CD4-positive, alpha-beta T cell treated with Interleukin-15 for 4 hours (primary cell): ENCODE results near the gene NUBPL.

ENCODE experiments used
- DNase-seq: peaks from one replicate; pipeline ENCODE4 v3.0.0-alpha.2; 2020; ENCODE audit warnings: low spot score

The NUBPL gene

GRCh38 chr14:31561155-31561846 is at the start of gene NUBPL:
Gene NUBPL, plus strand, starts transcription at chr14:31561404. Its CDS starts 36 bp downstream, at chr14:31561440.
- DNase-seq = peak; percentile 96

DNA sequence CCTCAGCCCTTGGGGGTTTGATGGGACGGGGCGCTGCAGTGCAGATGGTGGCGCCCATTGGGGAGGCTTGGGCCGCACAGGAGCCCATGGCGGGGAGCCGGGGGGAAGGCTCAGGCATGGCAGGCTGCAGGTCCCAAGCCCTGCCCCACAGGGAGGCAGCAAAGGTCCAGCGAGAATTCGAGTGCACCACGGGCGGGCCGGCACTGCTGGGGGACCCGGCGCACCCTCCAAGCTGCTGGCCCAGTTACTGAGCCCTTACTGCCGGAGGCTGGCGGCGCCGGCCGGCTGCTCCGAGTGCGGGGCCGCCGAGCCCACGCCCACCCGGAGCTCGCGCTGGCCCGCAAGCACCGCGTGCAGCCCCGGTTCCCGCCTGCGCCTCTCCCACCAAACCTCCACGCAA is 34.1 kb upstream of the NUBPL start:
- no peak for DNase-seq

- no peak for DNase-seq
Observed at GRCh38 chr14:31527546-31527945, 33.7 kb upstream of the NUBPL start.

GRCh38 chr14:31529053-31529452 is 32.2 kb upstream of the NUBPL start:
- no peak for DNase-seq

DNA sequence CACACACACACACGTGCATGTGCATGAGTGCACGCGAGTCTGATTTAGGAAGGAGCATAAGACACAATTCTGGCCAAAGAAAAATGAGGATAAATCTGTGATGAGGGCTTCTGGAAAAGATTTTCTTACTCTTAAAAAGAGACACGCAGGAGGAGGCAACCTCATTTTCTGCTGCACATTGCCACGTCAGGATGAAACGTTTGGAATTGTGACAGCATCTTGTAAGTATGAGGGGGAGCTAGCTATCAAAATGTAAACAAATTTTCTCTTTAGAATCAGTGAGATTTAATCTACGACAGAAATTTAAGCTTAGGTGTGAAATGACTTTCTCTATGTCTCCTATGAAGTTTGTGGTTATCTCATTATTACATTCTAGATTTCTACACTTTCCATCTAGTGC is 31.1 kb upstream of the NUBPL start:
- no peak for DNase-seq

DNA sequence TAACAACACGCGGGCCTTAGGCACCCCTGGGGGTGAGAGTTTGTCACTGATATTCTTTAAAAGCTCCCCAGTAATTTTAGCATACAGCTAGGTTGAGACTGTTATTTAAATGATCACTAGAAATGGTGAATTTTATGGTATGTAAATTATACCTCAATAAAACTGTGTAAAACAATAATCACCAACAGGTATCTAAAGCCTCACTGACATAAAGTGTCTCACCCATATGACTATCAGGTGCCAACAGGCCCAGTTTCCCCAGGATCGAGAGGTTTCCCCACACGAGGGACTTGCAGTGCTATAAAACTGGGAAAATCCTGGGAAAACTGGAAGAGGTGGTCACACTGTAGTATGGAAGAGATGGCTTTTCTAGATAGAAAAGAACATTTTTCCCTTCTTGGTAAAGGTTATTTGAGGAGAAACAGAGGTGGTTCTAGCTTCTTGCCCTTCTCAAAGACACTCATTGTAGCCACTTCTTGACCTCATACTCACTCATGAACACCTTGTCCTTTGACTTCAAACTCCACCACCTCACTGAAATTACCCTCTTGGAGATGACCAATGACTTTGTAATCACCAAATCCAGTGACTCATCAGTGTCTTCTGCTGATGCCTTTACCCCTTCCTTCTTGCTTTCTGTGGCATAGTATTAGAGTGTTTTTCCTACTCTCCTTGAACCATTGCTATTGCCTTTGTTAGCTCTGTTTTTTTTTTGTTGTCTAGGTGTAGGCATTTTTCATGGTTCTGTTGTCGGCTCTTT is 24.8 kb upstream of the NUBPL start:
- no peak for DNase-seq

- DNase-seq = no peak
Observed at GRCh38 chr14:31541702-31542101, 19.5 kb upstream of the NUBPL start.

- no peak for DNase-seq
Observed at GRCh38 chr14:31543969-31544799, 17.0 kb upstream of the NUBPL start.

GRCh38 chr14:31544816-31545215 is 16.4 kb upstream of the NUBPL start:
- DNase-seq = no peak

GRCh38 chr14:31545328-31545727 is 15.9 kb upstream of the NUBPL start:
- no peak for DNase-seq

DNA sequence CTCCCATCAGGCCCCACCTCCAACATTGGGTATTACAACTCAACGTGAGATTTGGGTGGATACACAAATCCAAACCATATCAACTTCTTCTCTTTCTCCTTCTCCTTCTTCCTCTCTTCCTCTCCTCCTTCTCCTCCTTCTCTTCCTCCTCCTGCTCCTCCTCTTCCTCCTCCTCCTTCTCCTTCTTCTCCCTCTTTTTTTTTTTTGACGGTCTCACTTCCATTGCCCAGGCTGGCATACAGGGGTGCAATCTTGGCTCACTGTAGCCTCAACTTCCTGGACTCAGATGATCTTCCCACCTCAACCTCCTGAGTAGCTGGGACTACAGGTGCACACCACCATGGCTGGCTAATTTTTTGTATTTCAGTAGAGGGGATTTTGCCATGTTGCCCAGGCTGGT is 11.4 kb upstream of the NUBPL start:
- DNase-seq = no peak

DNA sequence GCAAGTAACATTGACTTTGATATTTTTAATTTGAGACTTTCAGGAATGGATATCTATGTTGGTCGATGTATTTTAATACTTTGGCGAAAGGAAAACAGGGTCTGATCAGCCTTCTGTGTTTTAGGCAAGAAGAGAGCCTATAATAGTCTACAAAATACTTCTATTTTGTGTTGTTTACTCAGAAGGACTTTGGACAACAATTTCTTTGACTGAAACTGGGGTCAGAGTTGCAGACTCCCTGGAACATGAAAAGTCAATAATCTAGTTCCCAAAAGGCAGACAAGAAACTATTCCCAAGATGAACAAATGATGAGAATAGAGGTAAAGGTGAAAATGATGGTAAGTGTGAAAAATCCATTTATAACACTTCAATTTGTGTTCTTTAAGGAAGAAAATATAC is 10.6 kb upstream of the NUBPL start:
- DNase-seq = no peak

DNA sequence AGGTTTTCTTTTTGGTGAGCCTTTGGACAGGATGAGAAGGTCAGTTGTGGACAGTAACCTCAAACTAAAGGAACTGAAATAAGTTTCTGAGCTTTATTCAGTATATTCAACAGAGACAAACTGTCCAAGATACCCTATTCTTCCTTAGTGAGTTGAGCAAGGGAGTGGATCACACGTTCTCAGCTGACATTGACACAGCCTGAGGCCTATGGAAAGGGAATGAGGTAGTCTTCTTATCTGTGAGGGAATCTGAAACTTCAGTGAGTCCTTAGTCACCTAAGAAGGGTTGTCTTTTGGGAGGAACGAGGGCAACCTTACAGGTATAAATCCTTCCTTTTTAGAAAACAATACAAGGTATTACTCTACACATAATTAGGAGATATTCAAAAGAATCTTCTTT is 5.0 kb upstream of the NUBPL start:
- no peak for DNase-seq

DNA sequence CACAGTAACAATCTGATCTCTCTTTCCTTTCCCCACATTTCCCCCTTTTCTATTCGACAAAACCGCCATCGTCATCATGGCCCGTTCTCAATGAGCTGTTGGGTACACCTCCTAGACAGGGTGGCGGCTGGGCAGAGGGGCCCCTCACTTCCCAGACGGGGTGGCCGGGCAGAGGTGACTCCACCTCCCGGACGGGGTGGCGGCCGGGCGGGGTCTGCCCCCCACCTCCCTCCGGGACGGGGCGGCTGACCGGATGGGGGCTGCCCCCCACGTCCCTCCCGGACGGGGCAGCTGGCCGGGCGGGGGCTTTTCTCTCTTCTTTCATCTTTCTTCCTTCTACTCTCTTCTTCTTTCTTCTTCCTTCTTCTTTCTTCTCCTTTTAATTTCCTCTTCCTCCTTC is 1.3 kb upstream of the NUBPL start:
- no peak for DNase-seq

GRCh38 chr14:31560759-31561154 is 447 bp upstream of the NUBPL start:
- no peak for DNase-seq

GRCh38 chr14:31564194-31564593 is 3.0 kb downstream of the NUBPL start:
- DNase-seq = no peak

DNA sequence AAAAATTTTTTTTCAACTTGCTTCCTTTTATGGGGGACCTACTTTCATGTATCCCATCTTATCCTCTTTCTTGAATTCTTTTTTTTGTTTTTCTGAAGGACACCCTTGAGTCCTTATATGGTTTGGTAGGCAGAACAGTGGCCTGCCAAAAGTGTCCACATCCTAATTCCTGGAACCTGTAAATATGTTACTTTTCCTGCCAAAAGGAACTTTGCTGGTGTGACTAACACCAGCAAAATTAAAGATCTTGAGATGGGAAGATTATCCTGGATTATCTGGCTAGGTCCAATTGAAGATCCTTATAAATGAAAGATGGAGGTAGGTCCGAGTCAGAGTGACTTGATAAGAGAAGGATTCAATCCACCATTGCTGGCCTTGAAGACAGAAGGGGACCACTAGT is 5.3 kb downstream of the NUBPL start:
- no peak for DNase-seq

- DNase-seq = no peak
Observed at GRCh38 chr14:31567655-31568054, 6.5 kb downstream of the NUBPL start.

DNA sequence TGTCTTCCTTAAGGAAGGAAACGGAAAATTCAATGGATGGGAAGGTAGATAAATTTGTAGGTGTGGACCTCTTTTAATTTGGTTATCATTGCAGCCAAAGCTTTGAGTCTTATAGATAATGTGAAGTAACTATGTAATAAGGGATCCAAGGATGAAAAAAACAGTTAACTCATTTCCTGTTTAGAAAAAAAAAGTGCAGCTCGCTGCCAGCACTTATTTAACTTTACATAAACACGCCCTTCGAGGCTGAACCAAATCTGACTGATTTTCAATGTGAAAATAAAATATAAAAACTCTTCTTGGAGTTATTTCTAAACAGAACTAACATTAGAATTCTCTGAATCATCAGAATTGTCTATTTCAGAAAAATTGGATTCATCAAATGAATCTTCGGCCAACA is 7.0 kb downstream of the NUBPL start:
- no peak for DNase-seq

GRCh38 chr14:31568671-31569070 is 7.5 kb downstream of the NUBPL start:
- no peak for DNase-seq

GRCh38 chr14:31572955-31573354 is 11.8 kb downstream of the NUBPL start:
- DNase-seq = no peak

- no peak for DNase-seq
Observed at GRCh38 chr14:31576949-31577348, 15.7 kb downstream of the NUBPL start.

- DNase-seq = no peak
Observed at GRCh38 chr14:31578266-31578665, 17.1 kb downstream of the NUBPL start.
